ENCODE results near the gene OSBP. TPM values are rescaled to one million over a fixed set of nuclear protein-coding genes. Genes with fewer than 3 reads are reported as not detected.
"Not testable (repeated sequence)": the region's sequence is repeated elsewhere in the genome, so short reads cannot be mapped to it uniquely, and the experiment has no call there.

The OSBP gene
- total RNA-seq, 1 experiment from 2014 or later: 49.7 TPM

DNA sequence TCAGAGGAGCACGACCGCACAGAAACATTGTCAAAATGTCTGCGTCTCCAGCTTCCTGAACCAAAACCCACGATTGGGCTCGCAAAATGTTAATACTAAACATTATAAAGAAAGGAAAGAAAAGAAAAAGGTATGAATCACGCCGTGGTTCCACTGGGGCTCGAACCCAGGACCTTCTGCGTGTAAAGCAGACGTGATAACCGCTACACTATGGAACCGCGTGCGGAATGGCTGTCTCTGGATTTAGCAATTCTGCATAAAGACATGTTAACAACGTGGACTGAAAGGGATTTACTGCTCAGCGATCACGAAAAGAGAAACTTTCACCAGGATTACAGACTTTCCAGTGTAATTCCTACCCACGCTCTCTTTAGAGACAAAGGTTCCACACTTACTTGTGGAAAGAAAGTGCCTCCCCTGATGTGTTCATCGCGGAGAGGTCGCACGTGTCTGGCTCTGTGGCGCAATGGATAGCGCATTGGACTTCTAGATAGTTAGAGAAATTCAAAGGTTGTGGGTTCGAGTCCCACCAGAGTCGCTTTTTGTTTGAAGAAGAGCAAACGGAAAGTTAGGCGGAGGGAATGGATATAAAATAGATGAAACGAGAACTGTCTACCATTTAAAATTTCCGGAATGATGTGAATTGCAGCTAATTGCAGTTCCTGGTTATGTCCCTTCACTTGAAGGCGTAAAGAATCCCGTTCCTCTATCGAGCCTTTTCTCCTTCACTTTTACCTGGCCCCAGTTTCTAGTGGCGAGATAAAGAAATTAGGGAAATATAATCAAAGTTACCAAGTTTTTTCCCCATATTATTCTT is 64.5 kb downstream of the OSBP start:
- Histone ChIP-seq H3K4me1 (replicated peaks; ENCODE audit: insufficient read depth) (peaks cover 32% of the 10 kb centered on the region), H3K36me3 (ENCODE audit: low read depth) (no peaks in the 10 kb centered on the region), H4K20me1 (ENCODE audit: insufficient read depth) (no peaks in the 10 kb centered on the region), H3K4me3 (peak overlapping the region; percentile 71), H3K9me3 (ENCODE audit: insufficient read depth, low read depth) (no peaks in the 10 kb centered on the region), H3K79me2 (ENCODE audit: low read depth) (no peaks in the 10 kb centered on the region), H3F3A (ENCODE audit: insufficient read depth, low read depth) (peaks cover 51% of the 10 kb centered on the region), H2AFZ (peak overlapping the region; percentile 89), H3K4me2 (peak overlapping the region; percentile 73), H3K9me2 (ENCODE audit: insufficient read depth) (no peaks in the 10 kb centered on the region), H3K27ac (peak overlapping the region; percentile 85), H3K27me3 (ENCODE audit: insufficient read depth, low read depth) (no peaks in the 10 kb centered on the region)
- intact Hi-C loops (cut with micrococcal nuclease; ENCODE audit: unreplicated experiment): loop anchor here (1.0 to 10.0 kb wide), 8 partner anchors 9 to 1776 kb away; partner anchors contain the start of genes DTX4, LPXN, MRPL16 and STX3
- peak; percentile 80 to 83 for DNase-seq
- CTCF ChIA-PET: no interaction called here
- BruUV-seq (replicated peaks): no TSS peak
- TF ChIP-seq, protein P1, sequence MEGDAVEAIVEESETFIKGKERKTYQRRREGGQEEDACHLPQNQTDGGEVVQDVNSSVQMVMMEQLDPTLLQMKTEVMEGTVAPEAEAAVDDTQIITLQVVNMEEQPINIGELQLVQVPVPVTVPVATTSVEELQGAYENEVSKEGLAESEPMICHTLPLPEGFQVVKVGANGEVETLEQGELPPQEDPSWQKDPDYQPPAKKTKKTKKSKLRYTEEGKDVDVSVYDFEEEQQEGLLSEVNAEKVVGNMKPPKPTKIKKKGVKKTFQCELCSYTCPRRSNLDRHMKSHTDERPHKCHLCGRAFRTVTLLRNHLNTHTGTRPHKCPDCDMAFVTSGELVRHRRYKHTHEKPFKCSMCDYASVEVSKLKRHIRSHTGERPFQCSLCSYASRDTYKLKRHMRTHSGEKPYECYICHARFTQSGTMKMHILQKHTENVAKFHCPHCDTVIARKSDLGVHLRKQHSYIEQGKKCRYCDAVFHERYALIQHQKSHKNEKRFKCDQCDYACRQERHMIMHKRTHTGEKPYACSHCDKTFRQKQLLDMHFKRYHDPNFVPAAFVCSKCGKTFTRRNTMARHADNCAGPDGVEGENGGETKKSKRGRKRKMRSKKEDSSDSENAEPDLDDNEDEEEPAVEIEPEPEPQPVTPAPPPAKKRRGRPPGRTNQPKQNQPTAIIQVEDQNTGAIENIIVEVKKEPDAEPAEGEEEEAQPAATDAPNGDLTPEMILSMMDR (conservative IDR thresholded peaks at IDR 0.05): no peak
- no peak for TF ChIP-seq EZH2 (IDR thresholded peaks at IDR 0.05; ENCODE audit: low read depth)
- POLR2A ChIA-PET (ENCODE audit: unreplicated experiment): interaction anchor here (0.5 kb wide), 1 partner anchor 973 kb away, joined by 3 read pairs; no protein-coding TSS in a partner anchor

DNA sequence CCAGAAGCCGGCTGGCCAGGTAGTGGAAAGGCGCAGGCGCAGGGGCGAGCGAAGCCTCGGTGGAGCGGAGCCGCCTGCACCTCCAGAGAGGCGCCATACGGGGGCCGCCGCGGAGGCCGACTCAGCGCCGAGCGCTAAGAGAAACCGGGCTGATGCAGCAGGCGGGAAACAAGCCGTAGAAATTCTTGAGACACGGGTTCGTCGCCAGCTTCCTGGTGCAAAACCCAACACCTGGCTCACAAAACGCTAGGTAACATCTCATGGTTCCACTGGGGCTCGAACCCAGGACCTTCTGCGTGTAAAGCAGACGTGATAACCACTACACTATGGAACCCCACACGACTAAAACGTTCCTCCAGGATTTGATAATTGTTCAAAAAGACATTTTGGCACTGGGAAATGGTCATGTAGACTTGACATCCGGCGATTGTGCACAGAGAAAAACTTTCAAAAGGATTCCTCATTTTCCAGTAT is 65.2 kb downstream of the OSBP start:
- TF ChIP-seq, protein P1 (conservative IDR thresholded peaks at IDR 0.05): peak; percentile 56; the same call in 1 of the 2 replicates
- TF ChIP-seq EZH2 (IDR thresholded peaks at IDR 0.05; ENCODE audit: low read depth): no peak
- TSS peak; percentile 99 for BruUV-seq (replicated peaks)
- Histone ChIP-seq H3K4me1 (replicated peaks; ENCODE audit: insufficient read depth) (peaks cover 31% of the 10 kb centered on the region), H4K20me1 (ENCODE audit: insufficient read depth) (no peaks in the 10 kb centered on the region), H2AFZ (peak overlapping the region; percentile 89), H3K27ac (peak overlapping the region; percentile 85), H3K9me3 (ENCODE audit: insufficient read depth, low read depth) (no peaks in the 10 kb centered on the region), H3K79me2 (ENCODE audit: low read depth) (no peaks in the 10 kb centered on the region), H3K9me2 (ENCODE audit: insufficient read depth) (no peaks in the 10 kb centered on the region), H3F3A (ENCODE audit: insufficient read depth, low read depth) (peaks cover 44% of the 10 kb centered on the region), H3K4me2 (peak overlapping the region; percentile 73), H3K36me3 (ENCODE audit: low read depth) (no peaks in the 10 kb centered on the region), H3K27me3 (ENCODE audit: insufficient read depth, low read depth) (no peaks in the 10 kb centered on the region), H3K4me3 (peak overlapping the region; percentile 71)
- DNase-seq: peak; percentile 91 to 94
- ChIA-PET CTCF (no interaction called here), POLR2A (ENCODE audit: unreplicated experiment) (interaction anchor here (0.5 to 0.6 kb wide), 3 partner anchors 204 to 972 kb away, joined by 3 to 6 read pairs (median 3); no protein-coding TSS in a partner anchor)
- intact Hi-C loops (cut with micrococcal nuclease; ENCODE audit: unreplicated experiment): loop anchor here (2.0 to 10.0 kb wide), 7 partner anchors 66 to 1776 kb away; partner anchors contain the start of genes DTX4, LPXN, MRPL16 and STX3

DNA sequence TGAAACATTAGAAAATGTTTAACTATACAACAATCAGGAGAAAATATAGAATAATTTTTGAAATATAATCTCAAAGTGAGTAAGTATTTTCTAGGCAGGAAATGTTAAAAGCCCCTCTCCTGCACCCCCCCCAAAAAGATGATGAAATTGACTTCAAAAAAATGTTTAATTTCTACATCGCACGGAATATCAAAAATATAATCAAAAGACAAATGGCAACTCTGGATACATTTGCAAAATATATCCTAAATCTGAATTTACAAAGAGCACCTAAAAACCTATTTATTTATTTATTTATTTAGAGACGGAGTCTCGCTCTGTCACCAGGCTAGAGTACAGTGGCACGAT is 67.3 kb downstream of the OSBP start:
- no TSS peak for BruUV-seq (replicated peaks)
- Histone ChIP-seq H3K79me2 (ENCODE audit: low read depth) (no peaks in the 10 kb centered on the region), H3K27ac (no peak overlapping the region), H3K4me1 (replicated peaks; ENCODE audit: insufficient read depth) (peaks cover 33% of the 10 kb centered on the region), H4K20me1 (ENCODE audit: insufficient read depth) (no peaks in the 10 kb centered on the region), H3F3A (ENCODE audit: insufficient read depth, low read depth) (peaks cover 43% of the 10 kb centered on the region), H3K4me3 (no peak overlapping the region), H3K36me3 (ENCODE audit: low read depth) (no peaks in the 10 kb centered on the region), H3K4me2 (peak overlapping the region; percentile 73; the same call in 1 of the 2 replicates), H3K9me3 (ENCODE audit: insufficient read depth, low read depth) (no peaks in the 10 kb centered on the region), H3K27me3 (ENCODE audit: insufficient read depth, low read depth) (no peaks in the 10 kb centered on the region), H2AFZ (no peak overlapping the region), H3K9me2 (ENCODE audit: insufficient read depth) (no peaks in the 10 kb centered on the region)
- CTCF ChIA-PET: interaction anchor here (0.8 kb wide), 1 partner anchor 11 kb away, joined by 4 read pairs; no protein-coding TSS in a partner anchor
- DNase-seq: no peak
- TF ChIP-seq EZH2 (IDR thresholded peaks at IDR 0.05; ENCODE audit: low read depth): no peak
- TF ChIP-seq, protein P1 (conservative IDR thresholded peaks at IDR 0.05): no peak
- intact Hi-C loops (cut with micrococcal nuclease; ENCODE audit: unreplicated experiment): no loop called here
- POLR2A ChIA-PET (ENCODE audit: unreplicated experiment): no interaction called here

DNA sequence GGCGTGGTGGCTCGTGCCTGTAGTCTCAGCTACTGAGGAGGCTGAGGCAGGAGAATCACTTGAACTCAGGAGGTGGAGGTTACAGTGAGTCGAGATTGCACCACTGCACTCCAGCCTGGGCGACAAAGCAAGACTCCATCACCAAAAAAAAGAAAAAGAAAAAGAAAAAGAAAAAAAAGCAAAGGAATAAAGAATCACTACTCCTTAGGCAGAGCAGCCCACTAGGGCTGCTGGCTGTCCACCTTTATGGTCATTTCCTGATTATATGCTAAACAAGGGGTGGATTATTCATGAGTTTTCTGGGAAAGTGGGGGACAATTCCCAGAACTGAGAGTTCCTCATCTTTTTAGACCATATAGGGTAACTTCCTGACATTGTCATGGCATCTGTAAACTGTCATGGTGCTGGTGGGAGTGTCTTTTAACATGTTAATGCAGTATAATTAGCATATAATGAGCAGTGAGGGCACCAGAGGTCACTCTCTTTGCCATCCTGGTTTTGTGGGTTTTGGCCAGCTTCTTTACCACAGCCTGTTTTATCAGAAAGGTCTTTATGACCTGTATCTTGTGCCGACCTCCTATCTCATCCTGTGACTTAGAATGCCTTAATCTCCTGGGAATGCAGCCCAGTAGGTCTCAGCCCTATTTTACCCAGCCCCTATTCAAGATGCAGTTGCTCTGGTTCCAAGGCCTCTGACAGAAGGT is 67.8 kb downstream of the OSBP start:
- POLR2A ChIA-PET (ENCODE audit: unreplicated experiment); H3K9me3 ChIP-seq (ENCODE audit: insufficient read depth, low read depth); H3K27me3 ChIP-seq (ENCODE audit: insufficient read depth, low read depth); H3K79me2 ChIP-seq (ENCODE audit: low read depth); H2AFZ ChIP-seq; H4K20me1 ChIP-seq (ENCODE audit: insufficient read depth); BruUV-seq (replicated peaks); H3K4me3 ChIP-seq; H3K36me3 ChIP-seq (ENCODE audit: low read depth); intact Hi-C loops (cut with micrococcal nuclease; ENCODE audit: unreplicated experiment); H3K27ac ChIP-seq; H3K9me2 ChIP-seq (ENCODE audit: insufficient read depth): not testable (repeated sequence)
- peak overlapping the region; percentile 73; the same call in 1 of the 2 replicates for H3K4me2 ChIP-seq
- H3K4me1 ChIP-seq (replicated peaks; ENCODE audit: insufficient read depth): peaks cover 30% of the 10 kb centered on the region
- CTCF ChIA-PET: interaction anchor here (0.6 kb wide), 1 partner anchor 30 kb away, joined by 3 read pairs; no protein-coding TSS in a partner anchor
- peak in 1 of 2 experiments; percentile 12 for DNase-seq
- peaks cover 43% of the 10 kb centered on the region for H3F3A ChIP-seq (ENCODE audit: insufficient read depth, low read depth)
